GM12878 (cell line): ENCODE results near the gene FAAP100. TPM values are rescaled to one million over a fixed set of nuclear protein-coding genes. Genes with fewer than 3 reads are reported as not detected.

Experiments
- ATAC-seq: fragments of 200-7000 bp; cut with Tn5 transposase; 3 replicates; pipeline ENCODE4 v1.9.1; 2020; ENCODE audit warnings: mild to moderate bottlenecking, moderate library complexity
- BruUV-seq: library from RNA; stranded (reverse); fragments of 400-500 nt; replicated peaks from 2 replicates; lab custom pipeline; 2021; lab: Mats Ljungman, UMichigan
- CTCF ChIA-PET: fragments of 300-600 bp; sonication (Branson Sonifier 250); formaldehyde crosslinking; extraction: SDS; loops from one replicate; lab custom pipeline; 2021; ENCODE audit warnings: inconsistent platforms; lab: Yijun Ruan, JAX
- POLR2A ChIA-PET: fragments of 350-600 bp; formaldehyde crosslinking; extraction: SDS; loops from one replicate; lab custom pipeline; 2021; ENCODE audit warnings: inconsistent platforms; lab: Charles Lee
- RAD21 ChIA-PET: fragments of 300-600 bp; sonication (Branson Sonifier 250); formaldehyde crosslinking; loops from one replicate; lab custom pipeline; 2023; ENCODE audit warnings: antibody characterized with exemption; ENCODE audit not compliant: unreplicated experiment; lab: Charles Lee
- SMC1A ChIA-PET: fragments of 300-600 bp; sonication (Branson Sonifier 250); formaldehyde crosslinking; loops from one replicate; lab custom pipeline; 2023; ENCODE audit not compliant: unreplicated experiment, uncharacterized antibody; lab: Charles Lee
- DNase-seq: peaks from one replicate; pipeline ENCODE4 v3.0.0-alpha.2; 2011; ENCODE audit warnings: low read depth, low spot score
- FAIRE-seq: peaks from 3 replicates; lab custom pipeline; 2011; peaks lifted over from hg19 to GRCh38; lab: Jason Lieb, UNC
- H2AFZ ChIP-seq: 2 replicates; pipeline ENCODE4 v1.6.0; 2011; ENCODE audit warnings: low read depth, low read length, control low read depth; ENCODE audit not compliant: control insufficient read depth
- H3K27ac ChIP-seq: 2 replicates; pipeline ENCODE4 v1.5.1; 2011; ENCODE audit warnings: control low read depth; ENCODE audit not compliant: control insufficient read depth, insufficient read depth
- H3K27me3 ChIP-seq, 2 experiments: replicated peaks in 1 of 2; 2 replicates each; pipeline versions ENCODE4 v1.6.0 to v1.6.1; 2011; ENCODE audit warnings: low read length in 1 of 2; ENCODE audit not compliant: control insufficient read depth in 2 of 2, insufficient read depth in 2 of 2
- H3K36me3 ChIP-seq, 2 experiments: 2 replicates each; pipeline ENCODE4 v1.5.1; 2011; ENCODE audit warnings: low read length in 1 of 2; ENCODE audit not compliant: control insufficient read depth in 2 of 2, insufficient read depth in 2 of 2
- H3K4me1 ChIP-seq: 2 replicates; pipeline ENCODE4 v1.6.1; 2011; ENCODE audit warnings: mild to moderate bottlenecking, low read length, moderate library complexity, mixed read lengths; ENCODE audit not compliant: control insufficient read depth, insufficient read depth
- H3K4me2 ChIP-seq: 2 replicates; pipeline ENCODE4 v1.6.0; 2011; ENCODE audit warnings: control low read depth; ENCODE audit not compliant: control insufficient read depth, insufficient read depth
- H3K4me3 ChIP-seq: fragments of 200-600 bp; sonication (generic); 2 replicates; pipeline ENCODE4 v1.5.1; 2016
- H3K79me2 ChIP-seq: 2 replicates; pipeline ENCODE4 v1.6.0; 2011; ENCODE audit warnings: low read length; ENCODE audit not compliant: control insufficient read depth, insufficient read depth
- H3K9ac ChIP-seq: 2 replicates; pipeline ENCODE4 v1.8.0; 2011; ENCODE audit warnings: low read length, control low read depth, mixed read lengths; ENCODE audit not compliant: control insufficient read depth, insufficient read depth
- H3K9me3 ChIP-seq: replicated peaks from 3 replicates; pipeline ENCODE4 v1.5.1; 2011; ENCODE audit warnings: mild to moderate bottlenecking, low read length; ENCODE audit not compliant: control insufficient read depth, insufficient read depth
- H4K20me1 ChIP-seq: 2 replicates; pipeline ENCODE4 v1.6.0; 2011; ENCODE audit not compliant: control insufficient read depth, insufficient read depth
- CEBPB ChIP-seq, 2 experiments: fragments of 150-350 bp in 1 of 2; IDR thresholded peaks; 2 replicates each; pipeline ENCODE4 v1.6.1; 2012 to 2014; ENCODE audit warnings: low read depth in 2 of 2, low read length in 2 of 2, borderline replicate concordance in 1 of 2, inconsistent platforms in 1 of 2
- CUX1 ChIP-seq: IDR thresholded peaks from 2 replicates; pipeline ENCODE4 v1.6.1; 2012; ENCODE audit warnings: improper control_type of control experiment, low read depth, low read length; ENCODE audit not compliant: insufficient replicate concordance
- DPF2 ChIP-seq: fragments of 450-650 bp; IDR thresholded peaks from 2 replicates; pipeline ENCODE4 v1.6.1; 2017; ENCODE audit warnings: mild to moderate bottlenecking
- EED ChIP-seq: sonication (generic); IDR thresholded peaks from 2 replicates; pipeline ENCODE4 v1.6.1; 2016; ENCODE audit warnings: antibody characterized with exemption, low read depth
- EGR1 ChIP-seq, 2 experiments: IDR thresholded peaks; 1 replicate in 1 of 2; 2 replicates in 1 of 2; pipeline ENCODE4 v1.6.1; 2011 to 2012; ENCODE audit warnings: low read depth in 2 of 2, low read length in 2 of 2, borderline replicate concordance in 1 of 2, mild to moderate bottlenecking in 1 of 2, moderate library complexity in 1 of 2
- HSF1 ChIP-seq: fragments of 150-350 bp; IDR thresholded peaks from 2 replicates; pipeline ENCODE4 v1.6.1; 2014; ENCODE audit warnings: mild to moderate bottlenecking, low read depth, low read length
- NFXL1 ChIP-seq: fragments of 450-650 bp; IDR thresholded peaks from 2 replicates; pipeline ENCODE4 v1.6.1; 2017; ENCODE audit warnings: antibody characterized with exemption, mild to moderate bottlenecking, borderline replicate concordance
- SPI1 ChIP-seq: IDR thresholded peaks from 2 replicates; pipeline ENCODE4 v1.6.1; 2011; ENCODE audit warnings: low read depth, mild to moderate bottlenecking, low read length, moderate library complexity, borderline replicate concordance; ENCODE audit not compliant: insufficient read depth
- ZBTB4 ChIP-seq: fragments of 450-650 bp; formaldehyde crosslinking; IDR thresholded peaks from 2 replicates; pipeline ENCODE4 v1.4.0; 2022; ENCODE audit warnings: mild to moderate bottlenecking, moderate library complexity
- ZNF207 ChIP-seq: fragments of 450-650 bp; IDR thresholded peaks from 2 replicates; pipeline ENCODE4 v1.6.1; 2014; ENCODE audit warnings: antibody characterized with exemption, mild to moderate bottlenecking, borderline replicate concordance
- WGBS: methylation state at CpG from one replicate; pipeline ENCODE4 v1.1.6; 2016; ENCODE audit warnings: low lambda C conversion rate; ENCODE audit not compliant: insufficient replicate concordance, insufficient coverage; ENCODE audit errors: missing lambda C conversion rate; 5-methylcytosine and 5-hydroxymethylcytosine counted together
- in situ Hi-C: fragments of 300-500 bp; cut with MboI; formaldehyde crosslinking; loops from 9 replicates; pipeline ENCODE4 v1.14.3; 2018; ENCODE audit warnings: mixed read lengths
- intact Hi-C: fragments of 100-400 bp; cut with micrococcal nuclease; formaldehyde crosslinking; loops from one replicate; pipeline ENCODE4 v1.14.2; 2022; ENCODE audit not compliant: unreplicated experiment
- polyA plus RNA-seq, 11 experiments: library from polyadenylated mRNA; depleted of rRNA in 4 of 11; unstranded in 6 of 11; stranded (reverse) in 5 of 11; fragments of >200 nt; fragmentation: Nextera tagmentation in 4 of 11; fragmentation: Illumina TruSeq in 1 of 11; extraction: Ambion mirVana in 4 of 11; extraction: Trizol in 1 of 11; gene quantifications; 1 replicate in 1 of 11; 2 replicates in 10 of 11; pipeline versions ENCODE4 v1.2.1 to v1.2.3, GENCODE V29; 2011 to 2016; ENCODE audit warnings: inconsistent platforms in 2 of 11, missing spikeins in 2 of 11, low read depth in 1 of 11
- total RNA-seq, 4 experiments: library from RNA; depleted of rRNA in 3 of 4; stranded (reverse); fragments of >200 nt in 3 of 4; fragmentation: Illumina TruSeq in 1 of 4; extraction: Trizol in 1 of 4; gene quantifications; 2 replicates each; pipeline versions ENCODE4 v1.2.1 to v1.2.3, GENCODE V29; 2013 to 2021

Gene FAAP100
- total and polyA plus RNA-seq, 10 of the 15 experiments (the other 5 are each of a cell fraction or from before 2014, with no cell fraction given): 0.11 to 46.2 (median 17.1) TPM

GRCh38 chr17:81517339-81518112 is 34.6 kb downstream of the FAAP100 start:
- FAIRE-seq (peak; percentile 84), DNase-seq (peak; percentile 82), ATAC-seq (peak; percentile 64)
- no TSS peak for BruUV-seq
- H3K4me2 ChIP-seq: peak overlapping the region; percentile 100
- peak overlapping the region; percentile 72 for H3K4me3 ChIP-seq
- WGBS: under 1% methylated on average over 21 of the region's 24 CpGs
- POLR2A ChIA-PET: interaction anchor here (0.7 to 2.8 kb wide), 5 partner anchors 8 to 232 kb away, joined by 3 to 34 read pairs (median 6); partner anchors contain the start of gene FAAP100
- SMC1A ChIA-PET: interaction anchor here (1.0 to 3.2 kb wide), 7 partner anchors 33 to 222 kb away, joined by 3 to 15 read pairs (median 6); partner anchors contain the start of genes FAAP100 and SLC38A10
- intact Hi-C loops: loop anchor here (2.0 to 10.0 kb wide), 3 partner anchors 35 to 263 kb away; partner anchors contain the start of gene FAAP100
- no peaks in the 10 kb centered on the region; a peak in 1 of 4 replicates for H3K36me3 ChIP-seq
- H4K20me1 ChIP-seq: no peaks in the 10 kb centered on the region
- no peaks in the 10 kb centered on the region for H3K9me3 ChIP-seq
- peaks cover 63% of the 10 kb centered on the region for H3K79me2 ChIP-seq
- H3K9ac ChIP-seq: peak overlapping the region; percentile 87
- CTCF ChIA-PET: interaction anchor here (0.6 to 5.5 kb wide), 6 partner anchors 9 to 309 kb away, joined by 3 to 47 read pairs (median 7); no protein-coding TSS in a partner anchor
- H2AFZ ChIP-seq: no peak overlapping the region
- RAD21 ChIA-PET: interaction anchor here (0.7 to 7.6 kb wide), 5 partner anchors 33 to 166 kb away, joined by 3 to 44 read pairs (median 4); partner anchors contain the start of genes ARL16, FAAP100 and HGS
- in situ Hi-C loops: no loop called here
- H3K27me3 ChIP-seq: no peaks in the 10 kb centered on the region
- peaks cover 33% of the 10 kb centered on the region for H3K4me1 ChIP-seq
- peak overlapping the region; percentile 100 for H3K27ac ChIP-seq
- TF ChIP-seq EGR1 (IDR thresholded peaks at IDR 0.05; ENCODE audit: borderline replicate concordance in 1 of 2, low read depth in 2 of 2, low read length in 2 of 2) (peak in 1 of 2 experiments; percentile 9; a peak in 1 of 3 replicates), SPI1 (0 out of 2 replicates have a peak, but pooled peaks have one; percentile 32), ZNF207 (0 out of 2 replicates have a peak, but pooled peaks have one; percentile 34), DPF2 (peak; percentile 40), CUX1 (no peak), NFXL1 (no peak), HSF1 (no peak), ZBTB4 (CRISPR knock-in tag) (no peak), CEBPB (IDR thresholded peaks at IDR 0.05; ENCODE audit: borderline replicate concordance in 1 of 2, low read depth in 2 of 2, low read length in 2 of 2) (no peak), EED (peak; percentile 67)
